Trophoblast cell (in vitro differentiated cells and primary cell): ENCODE measurements around the gene CD163L1.
A peak's percentile ranks its signal among the peaks of the same experiment; 100 is the strongest.

Experiments used
- DNase-seq, 2 donors: peaks; one replicate each; pipeline ENCODE4 v3.0.0-alpha.2; 2016
- H2AFZ ChIP-seq: 2 replicates; pipeline ENCODE4 v1.6.1; 2013; ENCODE audit warnings: low read length, moderate library complexity, mild to moderate bottlenecking; ENCODE audit not compliant: insufficient read depth, poor library complexity
- H2AK5ac ChIP-seq: 2 replicates; pipeline ENCODE4 v1.6.1; 2013; ENCODE audit warnings: mild to moderate bottlenecking, low read length
- H2BK120ac ChIP-seq: 2 replicates; pipeline ENCODE4 v1.6.1; 2013; ENCODE audit warnings: low read length, mild to moderate bottlenecking, moderate library complexity; ENCODE audit not compliant: insufficient read depth, poor library complexity
- H2BK12ac ChIP-seq: 2 replicates; pipeline ENCODE4 v1.6.1; 2013; ENCODE audit warnings: mild to moderate bottlenecking, low read length, moderate library complexity
- H2BK5ac ChIP-seq: 2 replicates; pipeline ENCODE4 v1.6.1; 2013; ENCODE audit warnings: low read length, low read depth, moderate library complexity, mild to moderate bottlenecking; ENCODE audit not compliant: poor library complexity
- H3K14ac ChIP-seq: 2 replicates; pipeline ENCODE4 v1.6.1; 2013; ENCODE audit warnings: mild to moderate bottlenecking, low read length
- H3K18ac ChIP-seq: 2 replicates; pipeline ENCODE4 v1.6.1; 2013; ENCODE audit warnings: mild to moderate bottlenecking, low read length
- H3K23ac ChIP-seq: 2 replicates; pipeline ENCODE4 v1.6.1; 2013; ENCODE audit warnings: low read length
- H3K27ac ChIP-seq: 2 replicates; pipeline ENCODE4 v1.5.1; 2013; ENCODE audit warnings: low read depth, mild to moderate bottlenecking, inconsistent platforms, low read length, moderate library complexity
- H3K27me3 ChIP-seq: 2 replicates; pipeline ENCODE4 v1.6.1; 2013; ENCODE audit warnings: inconsistent platforms, mild to moderate bottlenecking, low read length, moderate library complexity; ENCODE audit not compliant: insufficient read depth
- H3K36me3 ChIP-seq, 2 experiments: 1 replicate in 1 of 2; 2 replicates in 1 of 2; pipeline ENCODE4 v1.6.1; 2013; ENCODE audit warnings: low read length in 2 of 2, mild to moderate bottlenecking in 2 of 2, moderate library complexity in 1 of 2; ENCODE audit not compliant: insufficient read depth in 2 of 2, control insufficient read depth in 1 of 2
- H3K4ac ChIP-seq: 2 replicates; pipeline ENCODE4 v1.6.1; 2013; ENCODE audit warnings: low read depth, mild to moderate bottlenecking, low read length, moderate library complexity
- H3K4me1 ChIP-seq, 2 experiments: 1 replicate in 1 of 2; 2 replicates in 1 of 2; pipeline ENCODE4 v1.6.1; 2013; ENCODE audit warnings: low read length in 2 of 2, mild to moderate bottlenecking in 2 of 2, moderate library complexity in 1 of 2; ENCODE audit not compliant: insufficient read depth in 2 of 2, control insufficient read depth in 1 of 2
- H3K4me2 ChIP-seq: 2 replicates; pipeline ENCODE4 v1.6.1; 2013; ENCODE audit warnings: inconsistent platforms, mild to moderate bottlenecking, low read length, moderate library complexity
- H3K4me3 ChIP-seq: 2 replicates; pipeline ENCODE4 v1.5.1; 2013; ENCODE audit warnings: mild to moderate bottlenecking, low read depth, low read length, inconsistent platforms
- H3K79me1 ChIP-seq: one replicate; pipeline ENCODE4 v1.6.1; 2013; ENCODE audit warnings: low read length
- H3K79me2 ChIP-seq: 2 replicates; pipeline ENCODE4 v1.6.1; 2013; ENCODE audit warnings: low read length, mild to moderate bottlenecking; ENCODE audit not compliant: control insufficient read depth, insufficient read depth, poor library complexity
- H3K9ac ChIP-seq: 2 replicates; pipeline ENCODE4 v1.6.1; 2013; ENCODE audit warnings: mild to moderate bottlenecking, low read length
- H3K9me3 ChIP-seq: 2 replicates; pipeline ENCODE4 v1.6.1; 2013; ENCODE audit warnings: low read depth, mild to moderate bottlenecking, control low read depth, inconsistent platforms, low read length; ENCODE audit not compliant: insufficient read depth
- H4K12ac ChIP-seq: 2 replicates; pipeline ENCODE4 v1.6.1; 2013; ENCODE audit warnings: low read depth, mild to moderate bottlenecking, low read length, moderate library complexity
- H4K8ac ChIP-seq: 2 replicates; pipeline ENCODE4 v1.6.1; 2013; ENCODE audit warnings: low read depth, mild to moderate bottlenecking, low read length, moderate library complexity
- H4K91ac ChIP-seq: one replicate; pipeline ENCODE4 v1.6.1; 2013; ENCODE audit warnings: low read depth, mild to moderate bottlenecking, low read length, moderate library complexity
- WGBS: extraction: QIAGEN DNeasy Blood & Tissue Kit; methylation state at CpG from one replicate; pipeline ENCODE4 v1.1.7; 2013; ENCODE audit warnings: missing lambda C conversion rate; ENCODE audit not compliant: insufficient read length, insufficient coverage; ENCODE audit errors: extremely low coverage; 5-methylcytosine and 5-hydroxymethylcytosine counted together

Gene CD163L1

GRCh38 chr12:7369274-7369729, 74.7 kb downstream of the CD163L1 start:
- peak; percentile 16 to 18 for DNase-seq
- H4K91ac ChIP-seq, result no peak overlapping the region
- H3K4me2 ChIP-seq, result no peak overlapping the region
- H2BK5ac ChIP-seq, result no peak overlapping the region
- H3K79me1 ChIP-seq, result no peaks in the 10 kb centered on the region
- H3K23ac ChIP-seq, result no peak overlapping the region
- H3K9me3 ChIP-seq, result no peaks in the 10 kb centered on the region
- no peak overlapping the region for H3K14ac ChIP-seq
- no peak overlapping the region for H4K12ac ChIP-seq
- H3K36me3 ChIP-seq, result no peaks in the 10 kb centered on the region
- H4K8ac ChIP-seq, result no peak overlapping the region
- H2AK5ac ChIP-seq, result no peak overlapping the region
- no peak overlapping the region for H3K9ac ChIP-seq
- H3K18ac ChIP-seq, result no peak overlapping the region
- WGBS, result no CpG with 5 or more reads among the region's 10 CpGs
- no peak overlapping the region for H2AFZ ChIP-seq
- no peak overlapping the region for H3K27ac ChIP-seq
- H2BK120ac ChIP-seq, result no peak overlapping the region
- H3K4me1 ChIP-seq, result no peaks in the 10 kb centered on the region
- no peaks in the 10 kb centered on the region for H3K27me3 ChIP-seq
- no peak overlapping the region for H3K4me3 ChIP-seq
- no peak overlapping the region for H3K4ac ChIP-seq
- H3K79me2 ChIP-seq, result no peaks in the 10 kb centered on the region
- H2BK12ac ChIP-seq, result no peak overlapping the region

- H2BK12ac ChIP-seq, result no peak overlapping the region
- H2BK5ac ChIP-seq, result no peak overlapping the region
- no peaks in the 10 kb centered on the region for H3K9me3 ChIP-seq
- H4K8ac ChIP-seq, result no peak overlapping the region
- no peak overlapping the region for H3K9ac ChIP-seq
- H3K27ac ChIP-seq, result no peak overlapping the region
- no peak overlapping the region for H2AK5ac ChIP-seq
- H3K4me1 ChIP-seq, result no peaks in the 10 kb centered on the region
- H2BK120ac ChIP-seq, result no peak overlapping the region
- WGBS, result no CpG with 5 or more reads among the region's 3 CpGs
- no peak overlapping the region for H3K4me2 ChIP-seq
- no peak overlapping the region for H3K4ac ChIP-seq
- H4K91ac ChIP-seq, result no peak overlapping the region
- no peak overlapping the region for H3K18ac ChIP-seq
- H3K79me1 ChIP-seq, result no peaks in the 10 kb centered on the region
- H3K79me2 ChIP-seq, result no peaks in the 10 kb centered on the region
- no peak overlapping the region for H4K12ac ChIP-seq
- H2AFZ ChIP-seq, result no peak overlapping the region
- H3K4me3 ChIP-seq, result no peak overlapping the region
- no peak overlapping the region for H3K14ac ChIP-seq
- H3K36me3 ChIP-seq, result no peaks in the 10 kb centered on the region
- H3K23ac ChIP-seq, result no peak overlapping the region
- no peaks in the 10 kb centered on the region for H3K27me3 ChIP-seq
- no peak for DNase-seq
Measured at GRCh38 chr12:7362734-7363133, 81.2 kb downstream of the CD163L1 start.

DNA sequence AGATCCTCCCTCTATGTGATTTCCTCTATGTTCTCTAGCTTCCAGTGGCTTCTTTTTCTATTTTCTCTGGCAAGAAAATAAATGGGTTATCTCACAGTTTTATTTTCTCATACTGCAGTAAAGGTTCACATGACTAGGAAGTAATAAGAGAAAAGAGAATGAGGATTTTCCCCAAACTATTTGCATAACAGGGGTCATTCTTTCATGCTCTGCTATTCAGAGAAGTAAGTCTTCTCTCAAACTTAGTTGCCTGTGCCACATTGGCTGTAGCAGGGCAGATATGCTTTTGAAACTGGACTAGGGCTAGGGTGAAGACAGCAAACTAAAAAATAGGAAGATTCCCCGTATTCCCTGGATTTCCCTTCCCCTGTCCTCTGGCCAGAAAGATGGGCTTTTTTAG, 82.7 kb downstream of the CD163L1 start:
- no peak overlapping the region for H3K27ac ChIP-seq
- no peaks in the 10 kb centered on the region for H3K9me3 ChIP-seq
- H2BK120ac ChIP-seq, result no peak overlapping the region
- no peak overlapping the region for H3K4ac ChIP-seq
- no peaks in the 10 kb centered on the region for H3K27me3 ChIP-seq
- H3K79me1 ChIP-seq, result no peaks in the 10 kb centered on the region
- H3K9ac ChIP-seq, result no peak overlapping the region
- H3K4me1 ChIP-seq, result no peaks in the 10 kb centered on the region
- no peak overlapping the region for H2AK5ac ChIP-seq
- DNase-seq, result no peak
- no peak overlapping the region for H3K23ac ChIP-seq
- H4K91ac ChIP-seq, result no peak overlapping the region
- H2BK12ac ChIP-seq, result no peak overlapping the region
- no peak overlapping the region for H3K14ac ChIP-seq
- H4K8ac ChIP-seq, result no peak overlapping the region
- H2BK5ac ChIP-seq, result no peak overlapping the region
- no peak overlapping the region for H3K18ac ChIP-seq
- no CpG with 5 or more reads among the region's 1 CpG for WGBS
- H3K36me3 ChIP-seq, result no peaks in the 10 kb centered on the region
- H3K4me2 ChIP-seq, result no peak overlapping the region
- H3K4me3 ChIP-seq, result no peak overlapping the region
- H4K12ac ChIP-seq, result no peak overlapping the region
- no peaks in the 10 kb centered on the region for H3K79me2 ChIP-seq
- H2AFZ ChIP-seq, result no peak overlapping the region

DNA sequence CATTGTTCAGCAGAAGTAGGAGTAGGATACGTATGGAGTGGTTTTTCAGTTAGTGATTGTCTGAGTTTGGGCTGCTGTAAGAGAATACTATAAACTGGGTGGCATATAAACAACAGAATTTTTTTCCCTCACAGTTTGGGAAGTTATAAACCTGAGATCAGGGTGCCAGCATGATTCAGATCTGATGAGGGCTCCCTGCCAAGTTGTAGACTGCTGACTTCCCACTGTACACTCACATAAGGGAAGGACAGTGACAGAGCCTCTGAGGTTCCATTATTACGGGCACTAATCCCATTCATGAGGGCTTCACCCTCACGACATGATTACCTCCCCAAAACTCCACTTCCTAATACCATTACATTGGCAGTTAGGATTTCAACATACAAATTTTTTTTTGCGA, 89.4 kb downstream of the CD163L1 start:
- no CpG with 5 or more reads among the region's 4 CpGs for WGBS
- Histone ChIP-seq H4K12ac (no peak overlapping the region), H3K18ac (no peak overlapping the region), H3K79me2 (no peaks in the 10 kb centered on the region), H4K91ac (no peak overlapping the region), H4K8ac (no peak overlapping the region), H2BK120ac (no peak overlapping the region), H3K4me1 (no peaks in the 10 kb centered on the region), H3K4me3 (no peak overlapping the region), H2BK12ac (no peak overlapping the region), H3K36me3 (no peaks in the 10 kb centered on the region), H3K79me1 (no peaks in the 10 kb centered on the region), H3K27me3 (no peaks in the 10 kb centered on the region), H2AK5ac (no peak overlapping the region), H3K27ac (no peak overlapping the region), H3K14ac (no peak overlapping the region), H3K23ac (no peak overlapping the region), H3K4ac (no peak overlapping the region), H3K4me2 (no peak overlapping the region), H3K9ac (no peak overlapping the region), H3K9me3 (no peaks in the 10 kb centered on the region), H2BK5ac (no peak overlapping the region), H2AFZ (no peak overlapping the region)
- peak; percentile 60 to 77 for DNase-seq
